Measurements from ENCODE around the gene RAX2. TPM values are rescaled to one million over a fixed set of nuclear protein-coding genes. Genes with fewer than 3 reads are reported as not detected.

RAX2 gene
- total and polyA plus RNA-seq, 2 of the 8 experiments (the other 6 are each of a cell fraction or from before 2014, with no cell fraction given): 0.08 TPM; not detected in 1

DNA sequence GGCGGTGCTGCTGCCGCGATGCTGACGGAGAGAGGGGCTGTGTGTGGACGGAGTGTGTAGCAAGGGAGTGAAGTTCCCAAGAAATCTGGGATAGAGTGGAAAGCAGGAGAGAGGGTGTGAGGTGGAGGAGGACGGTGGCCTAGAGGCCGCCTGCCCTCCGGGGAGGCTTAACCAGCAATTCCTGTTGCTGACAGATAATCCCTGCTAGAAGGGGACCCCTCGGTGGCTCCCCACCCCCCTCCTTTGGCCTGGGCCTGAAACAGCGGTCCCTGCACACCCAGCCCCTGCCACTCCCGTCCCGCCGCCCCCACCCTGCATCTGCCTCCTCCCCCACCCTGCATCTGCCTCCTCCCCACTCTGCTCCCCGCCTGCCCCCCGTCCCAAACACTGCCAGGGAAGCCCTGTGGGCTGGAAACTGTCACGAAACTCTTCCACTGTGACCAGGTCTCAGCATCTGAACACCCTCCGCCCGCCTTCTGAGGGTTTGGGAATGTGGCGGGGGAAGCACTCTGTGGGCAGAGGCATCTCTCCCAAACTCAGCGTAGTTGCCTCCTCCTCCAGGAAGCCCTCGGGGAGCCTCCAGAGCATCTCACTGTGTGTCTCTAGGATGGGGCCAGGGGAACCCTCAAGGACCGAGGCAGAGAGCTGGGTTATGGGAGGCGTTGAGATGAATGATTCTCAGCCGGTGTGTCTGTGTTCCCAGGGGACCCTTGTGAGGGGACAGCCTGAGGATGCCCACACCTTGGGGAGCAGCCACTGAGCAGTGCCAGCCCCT lies 31.3 kb upstream of the RAX2 start (continued):
- TF ChIP-seq ASH2L (IDR thresholded peaks at IDR 0.05; ENCODE audit: low read length): no peak
- no peak for TF ChIP-seq FOSL1 (IDR thresholded peaks at IDR 0.05; ENCODE audit: insufficient read depth, low read depth, low read length)
- no peak for TF ChIP-seq RBBP5 (IDR thresholded peaks at IDR 0.05; ENCODE audit: borderline replicate concordance, low read depth, low read length)
